Hepatocyte (in vitro differentiated cells): Measurements from ENCODE around the gene CFAP47. TPM values are rescaled to one million over a fixed set of nuclear protein-coding genes. Genes with fewer than 3 reads are reported as not detected.

Source experiments
- DNase-seq: peaks from one replicate; pipeline ENCODE4 v3.0.0-alpha.2; 2016; ENCODE audit warnings: low spot score
- H2AFZ ChIP-seq: fragments of 200-600 bp; sonication (generic); 2 replicates; pipeline ENCODE4 v1.6.0; 2016; ENCODE audit warnings: antibody characterized with exemption, mild to moderate bottlenecking
- H3K27ac ChIP-seq: fragments of 200-600 bp; sonication (generic); 2 replicates; pipeline ENCODE4 v1.5.1; 2016; ENCODE audit warnings: mild to moderate bottlenecking
- H3K27me3 ChIP-seq: fragments of 200-600 bp; sonication (generic); 2 replicates; pipeline ENCODE4 v1.6.1; 2016
- H3K36me3 ChIP-seq: fragments of 200-600 bp; sonication (generic); replicated peaks from 2 replicates; pipeline ENCODE4 v1.5.1; 2016; ENCODE audit warnings: low read depth; ENCODE audit not compliant: insufficient read depth
- H3K4me1 ChIP-seq: fragments of 200-600 bp; sonication (generic); 2 replicates; pipeline ENCODE4 v1.5.1; 2016; ENCODE audit warnings: mild to moderate bottlenecking, moderate library complexity; ENCODE audit not compliant: insufficient read depth
- H3K4me2 ChIP-seq: fragments of 200-600 bp; sonication (generic); 2 replicates; pipeline ENCODE4 v1.6.0; 2016
- H3K4me3 ChIP-seq: fragments of 200-600 bp; sonication (generic); 2 replicates; pipeline ENCODE4 v1.5.1; 2016; ENCODE audit warnings: mild to moderate bottlenecking
- H3K79me2 ChIP-seq: fragments of 200-600 bp; sonication (generic); 2 replicates; pipeline ENCODE4 v1.6.0; 2017; ENCODE audit warnings: mild to moderate bottlenecking
- H3K9me2 ChIP-seq: fragments of 200-600 bp; sonication (generic); replicated peaks from 2 replicates; pipeline ENCODE4 v1.6.0; 2017; ENCODE audit warnings: mild to moderate bottlenecking; ENCODE audit not compliant: insufficient read depth
- H3K9me3 ChIP-seq: fragments of 200-600 bp; sonication (generic); 2 replicates; pipeline ENCODE4 v1.5.1; 2016; ENCODE audit warnings: low read depth, mild to moderate bottlenecking
- H4K20me1 ChIP-seq: fragments of 200-600 bp; sonication (generic); 2 replicates; pipeline ENCODE4 v1.6.0; 2016; ENCODE audit warnings: mild to moderate bottlenecking; ENCODE audit not compliant: insufficient read depth, poor library complexity, severe bottlenecking
- CTCF ChIP-seq: fragments of 200-600 bp; sonication (generic); IDR thresholded peaks from 2 replicates; pipeline ENCODE4 v1.5.1; 2016; ENCODE audit warnings: antibody characterized with exemption, mild to moderate bottlenecking; ENCODE audit not compliant: poor library complexity
- EZH2 ChIP-seq: fragments of 200-600 bp; sonication (generic); IDR thresholded peaks from 2 replicates; pipeline ENCODE4 v1.6.1; 2016; ENCODE audit warnings: antibody characterized with exemption, mild to moderate bottlenecking, borderline replicate concordance
- EZH2phosphoT487 ChIP-seq: fragments of 200-600 bp; sonication (generic); IDR thresholded peaks from one replicate; pipeline ENCODE4 v1.6.1; 2018; ENCODE audit warnings: antibody characterized with exemption, mild to moderate bottlenecking, low read depth, moderate library complexity; ENCODE audit not compliant: unreplicated experiment, severe bottlenecking
- WGBS: methylation state at CpG from one replicate; pipeline ENCODE4 v1.1.6; 2016; ENCODE audit warnings: low lambda C conversion rate; ENCODE audit errors: missing lambda C conversion rate; 5-methylcytosine and 5-hydroxymethylcytosine counted together
- polyA plus RNA-seq: library from polyadenylated mRNA; unstranded; fragments of >200 nt; fragmentation: Nextera tagmentation; extraction: Ambion mirVana; gene quantifications from 2 replicates; pipeline ENCODE4 v1.2.1, GENCODE V29; 2016
- total RNA-seq: library from RNA; depleted of rRNA; stranded (reverse); fragments of >200 nt; gene quantifications from 2 replicates; pipeline ENCODE4 v1.2.3, GENCODE V29; 2014

Gene CFAP47
- total and polyA plus RNA-seq, 2 experiments from 2014 or later: 0.13 TPM; not detected in 1

GRCh38 chrX:36241397-36241796, 321.9 kb downstream of the CFAP47 start:
- DNase-seq: no peak
- Histone ChIP-seq H3K9me3 (no peaks in the 10 kb centered on the region), H3K27ac (no peak overlapping the region), H4K20me1 (no peaks in the 10 kb centered on the region), H3K4me1 (no peaks in the 10 kb centered on the region), H3K9me2 (no peaks in the 10 kb centered on the region), H3K4me2 (no peak overlapping the region), H2AFZ (no peak overlapping the region), H3K4me3 (no peak overlapping the region), H3K27me3 (no peaks in the 10 kb centered on the region), H3K79me2 (no peaks in the 10 kb centered on the region), H3K36me3 (no peaks in the 10 kb centered on the region)
- 100% methylated on average over 1 of the region's 1 CpG for whole genome bisulfite sequencing
- TF ChIP-seq CTCF: no peak

DNA sequence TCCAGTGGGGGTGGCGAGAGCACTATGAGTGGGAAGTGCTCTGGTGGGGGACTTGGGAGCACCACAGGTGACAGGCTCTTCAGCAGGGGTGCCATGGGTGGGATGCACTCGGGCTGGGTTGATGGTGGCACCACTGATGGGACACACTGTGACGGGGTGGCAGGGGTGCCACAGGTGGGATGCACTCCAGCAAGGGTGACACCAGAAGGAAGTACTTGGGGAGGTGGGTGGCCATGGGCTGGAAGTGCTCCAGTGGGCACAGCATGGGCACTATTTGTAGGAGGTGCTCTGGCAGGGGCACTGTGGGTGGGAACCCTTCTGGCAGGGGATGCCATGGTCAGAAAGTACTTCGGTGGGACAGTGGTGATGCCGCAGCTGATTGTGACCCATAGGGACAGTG, 346.6 kb downstream of the CFAP47 start:
- H3K36me3 ChIP-seq: no peaks in the 10 kb centered on the region
- no peaks in the 10 kb centered on the region for H3K27me3 ChIP-seq
- no peak for DNase-seq
- H3K4me2 ChIP-seq: no peak overlapping the region
- H3K9me2 ChIP-seq: no peaks in the 10 kb centered on the region
- H3K4me3 ChIP-seq: no peak overlapping the region
- no peaks in the 10 kb centered on the region for H3K9me3 ChIP-seq
- TF ChIP-seq EZH2 (no peak), CTCF (no peak), EZH2phosphoT487 (no peak)
- H3K27ac ChIP-seq: no peak overlapping the region
- H4K20me1 ChIP-seq: no peaks in the 10 kb centered on the region
- no peak overlapping the region for H2AFZ ChIP-seq
- WGBS: 98% methylated on average over 5 of the region's 5 CpGs
- no peaks in the 10 kb centered on the region for H3K4me1 ChIP-seq
- no peaks in the 10 kb centered on the region for H3K79me2 ChIP-seq

DNA sequence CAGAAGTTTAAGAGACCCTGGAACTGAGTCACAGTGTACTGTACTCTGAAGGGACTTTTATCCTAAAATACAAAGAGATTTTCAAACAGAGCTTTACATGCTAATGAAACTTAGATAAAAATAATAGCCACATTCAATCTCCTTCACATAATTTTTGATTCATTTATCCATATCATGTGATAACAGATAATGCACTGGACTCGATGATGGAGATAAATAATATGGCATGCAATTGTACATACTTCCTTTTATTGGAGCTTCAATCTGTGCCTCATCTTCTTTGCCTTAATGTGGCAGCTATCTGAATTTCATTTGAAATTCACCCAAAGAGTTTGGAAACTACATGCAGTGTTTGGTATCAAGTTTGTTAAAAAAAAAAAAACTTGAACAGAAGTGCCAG, 390.6 kb downstream of the CFAP47 start:
- Histone ChIP-seq H3K4me1 (no peaks in the 10 kb centered on the region), H3K27ac (no peak overlapping the region), H3K4me3 (no peak overlapping the region), H3K9me3 (no peaks in the 10 kb centered on the region), H3K27me3 (no peaks in the 10 kb centered on the region), H4K20me1 (no peaks in the 10 kb centered on the region), H3K9me2 (no peaks in the 10 kb centered on the region), H3K4me2 (no peak overlapping the region), H3K36me3 (no peaks in the 10 kb centered on the region), H3K79me2 (no peaks in the 10 kb centered on the region), H2AFZ (no peak overlapping the region)
- TF ChIP-seq EZH2phosphoT487 (no peak), EZH2 (no peak), CTCF (no peak)
- DNase-seq: no peak
- WGBS: 58% methylated on average over 1 of the region's 1 CpG

- TF ChIP-seq EZH2 (no peak), CTCF (no peak), EZH2phosphoT487 (no peak)
- Histone ChIP-seq H3K27ac (no peak overlapping the region), H3K4me2 (no peak overlapping the region), H3K9me3 (no peaks in the 10 kb centered on the region), H4K20me1 (no peaks in the 10 kb centered on the region), H3K4me1 (no peaks in the 10 kb centered on the region), H3K36me3 (no peaks in the 10 kb centered on the region), H3K79me2 (no peaks in the 10 kb centered on the region), H3K27me3 (no peaks in the 10 kb centered on the region), H3K9me2 (no peaks in the 10 kb centered on the region), H2AFZ (no peak overlapping the region), H3K4me3 (no peak overlapping the region)
- 67% methylated on average over 3 of the region's 3 CpGs for WGBS
- no peak for DNase-seq
Observed at GRCh38 chrX:36314303-36314702, 394.8 kb downstream of the CFAP47 start.
